GM18951 (cell line): Measurements from ENCODE around the gene SCAMP1.

ENCODE experiments used
- POLR2A ChIP-seq: IDR thresholded peaks from 4 replicates; pipeline ENCODE4 v1.6.1; 2011; ENCODE audit warnings: mild to moderate bottlenecking; ENCODE audit not compliant: insufficient read length, insufficient read depth; ENCODE audit errors: extremely low read depth
- in situ Hi-C: fragments of 300-500 bp; cut with MboI; formaldehyde crosslinking; loops from one replicate; pipeline ENCODE4 v1.12.0; 2022; ENCODE audit warnings: low sequenced_read_pairs, mixed read lengths, inconsistent platforms; ENCODE audit not compliant: unreplicated experiment

SCAMP1 gene

GRCh38 chr5:78359831-78360673 lies at the start of gene SCAMP1:
SCAMP1 (plus strand) TSS chr5:78360617; CDS start chr5:78360672, 55 bp downstream.
- in situ Hi-C loops, result no loop called here

GRCh38 chr5:78317515-78317914 lies 42.9 kb upstream of the SCAMP1 start:
- TF ChIP-seq POLR2A, result no peak
- in situ Hi-C loops, result no loop called here

More at GRCh38 chr5:78359831-78360673, at the start of gene SCAMP1:
- TF ChIP-seq POLR2A, result peak; percentile 75

- in situ Hi-C loops, result no loop called here
Measured at GRCh38 chr5:78318337-78318736, 42.1 kb upstream of the SCAMP1 start.

GRCh38 chr5:78320401-78320800 lies 40.0 kb upstream of the SCAMP1 start:
- no peak for TF ChIP-seq POLR2A
- in situ Hi-C loops, result no loop called here

More at GRCh38 chr5:78318337-78318736, 42.1 kb upstream of the SCAMP1 start:
- TF ChIP-seq POLR2A, result no peak

GRCh38 chr5:78323241-78323640 lies 37.2 kb upstream of the SCAMP1 start:
- in situ Hi-C loops, result no loop called here
- TF ChIP-seq POLR2A, result no peak

GRCh38 chr5:78326930-78327329 lies 33.5 kb upstream of the SCAMP1 start:
- in situ Hi-C loops, result no loop called here
- no peak for TF ChIP-seq POLR2A

- TF ChIP-seq POLR2A, result no peak
- in situ Hi-C loops, result no loop called here
Measured at GRCh38 chr5:78327761-78328510, 32.5 kb upstream of the SCAMP1 start.

- in situ Hi-C loops, result no loop called here
- no peak for TF ChIP-seq POLR2A
Measured at GRCh38 chr5:78328585-78329173, 31.7 kb upstream of the SCAMP1 start.

- TF ChIP-seq POLR2A, result no peak
- in situ Hi-C loops, result no loop called here
Measured at GRCh38 chr5:78331523-78332080, 28.8 kb upstream of the SCAMP1 start.

- in situ Hi-C loops, result no loop called here
- no peak for TF ChIP-seq POLR2A
Measured at GRCh38 chr5:78334811-78335210, 25.6 kb upstream of the SCAMP1 start.

- in situ Hi-C loops, result no loop called here
- no peak for TF ChIP-seq POLR2A
Measured at GRCh38 chr5:78335976-78336375, 24.4 kb upstream of the SCAMP1 start.

- in situ Hi-C loops, result no loop called here
- TF ChIP-seq POLR2A, result no peak
Measured at GRCh38 chr5:78336698-78337097, 23.7 kb upstream of the SCAMP1 start.

- in situ Hi-C loops, result no loop called here
- no peak for TF ChIP-seq POLR2A
Measured at GRCh38 chr5:78339617-78340436, 20.6 kb upstream of the SCAMP1 start.

- in situ Hi-C loops, result no loop called here
- TF ChIP-seq POLR2A, result no peak
Measured at GRCh38 chr5:78341440-78341839, 19.0 kb upstream of the SCAMP1 start.
